GM23338 (cell line): ENCODE results near the gene PPP6R2. TPM values are rescaled to one million over a fixed set of nuclear protein-coding genes. Genes with fewer than 3 reads are reported as not detected.

Source experiments
- ATAC-seq: fragments of 200-7000 bp; cut with Tn5 transposase; 3 replicates; pipeline ENCODE4 v1.9.1; 2020
- DNase-seq: peaks from one replicate; pipeline ENCODE4 v3.0.0-alpha.2; 2015; ENCODE audit warnings: low spot score
- H2AFZ ChIP-seq: fragments of 200-600 bp; sonication (generic); 2 replicates; pipeline ENCODE4 v1.8.0; 2016; ENCODE audit warnings: antibody characterized with exemption, mild to moderate bottlenecking, moderate library complexity
- H3F3A ChIP-seq: fragments of 200-600 bp; sonication (generic); replicated peaks from 2 replicates; pipeline ENCODE4 v1.8.0; 2017; ENCODE audit warnings: antibody characterized with exemption, mixed run types, low read depth
- H3K27ac ChIP-seq: fragments of 200-600 bp; sonication (generic); 2 replicates; pipeline ENCODE4 v1.6.1; 2016; ENCODE audit warnings: low read depth
- H3K27me3 ChIP-seq: fragments of 200-600 bp; sonication (generic); 2 replicates; pipeline ENCODE4 v1.8.0; 2016; ENCODE audit warnings: mild to moderate bottlenecking, mixed run types, moderate library complexity; ENCODE audit not compliant: insufficient read depth
- H3K36me3 ChIP-seq: fragments of 200-600 bp; sonication (generic); 2 replicates; pipeline ENCODE4 v1.8.0; 2016; ENCODE audit warnings: mild to moderate bottlenecking; ENCODE audit not compliant: insufficient read depth
- H3K4me1 ChIP-seq: fragments of 200-600 bp; sonication (generic); 2 replicates; pipeline ENCODE4 v1.8.0; 2016; ENCODE audit warnings: mild to moderate bottlenecking, moderate library complexity; ENCODE audit not compliant: insufficient read depth
- H3K4me2 ChIP-seq: fragments of 200-600 bp; sonication (generic); 2 replicates; pipeline ENCODE4 v1.7.1; 2017; ENCODE audit warnings: mixed run types
- H3K4me3 ChIP-seq: fragments of 200-600 bp; sonication (generic); 2 replicates; pipeline ENCODE4 v1.6.1; 2016; ENCODE audit warnings: mixed run types
- H3K79me2 ChIP-seq: fragments of 200-600 bp; sonication (generic); replicated peaks from 2 replicates; pipeline ENCODE4 v1.8.0; 2017; ENCODE audit warnings: mild to moderate bottlenecking; ENCODE audit not compliant: insufficient read depth
- H3K9me2 ChIP-seq: fragments of 200-600 bp; sonication (generic); 2 replicates; pipeline ENCODE4 v1.8.0; 2017; ENCODE audit not compliant: insufficient read depth
- H4K20me1 ChIP-seq: fragments of 200-600 bp; sonication (generic); replicated peaks from 2 replicates; pipeline ENCODE4 v1.8.0; 2017; ENCODE audit warnings: mild to moderate bottlenecking; ENCODE audit not compliant: insufficient read depth
- H3K27ac Mint-ChIP-seq: 2 replicates; pipeline ENCODE4 v1.8.0; 2020; ENCODE audit warnings: inconsistent platforms, mild to moderate bottlenecking, moderate library complexity, mixed read lengths
- H3K27me3 Mint-ChIP-seq: 3 replicates; pipeline ENCODE4 v1.8.0; 2022; ENCODE audit warnings: low read depth, mild to moderate bottlenecking, moderate library complexity, mixed read lengths, inconsistent platforms; ENCODE audit not compliant: insufficient read depth, poor library complexity
- H3K36me3 Mint-ChIP-seq: 3 replicates; pipeline ENCODE4 v1.8.0; 2021; ENCODE audit warnings: low read depth, mild to moderate bottlenecking, inconsistent platforms, moderate library complexity, mixed read lengths
- H3K4me1 Mint-ChIP-seq: 3 replicates; pipeline ENCODE4 v1.8.0; 2020; ENCODE audit warnings: mild to moderate bottlenecking, inconsistent platforms, mixed read lengths
- H3K4me3 Mint-ChIP-seq: 3 replicates; pipeline ENCODE4 v1.8.0; 2021; ENCODE audit warnings: moderate library complexity, mild to moderate bottlenecking, inconsistent platforms, mixed read lengths
- H3K9me3 Mint-ChIP-seq: 3 replicates; pipeline ENCODE4 v1.8.0; 2020; ENCODE audit warnings: moderate library complexity, mild to moderate bottlenecking, inconsistent platforms, mixed read lengths
- CREB1 ChIP-seq: fragments of 250-450 bp; sonication (Bioruptor Pico); IDR thresholded peaks from 2 replicates; pipeline ENCODE4 v1.5.0; 2020; ENCODE audit warnings: low read depth, mild to moderate bottlenecking, moderate library complexity
- CTCF ChIP-seq, 2 experiments: fragments of 200-600 bp in 1 of 2; sonication (generic) in 1 of 2; conservative IDR thresholded peaks; 2 replicates each; pipeline versions ENCODE4 v1.5.1 to v1.6.1; 2016 to 2017; ENCODE audit warnings: antibody characterized with exemption in 2 of 2, low read depth in 2 of 2, mild to moderate bottlenecking in 2 of 2, moderate library complexity in 1 of 2
- ETS1 ChIP-seq: IDR thresholded peaks from 2 replicates; pipeline ENCODE4 v1.6.1; 2016; ENCODE audit warnings: antibody characterized with exemption
- EZH2 ChIP-seq: fragments of 200-600 bp; sonication (generic); IDR thresholded peaks from one replicate; pipeline ENCODE4 v1.8.0; 2017; ENCODE audit warnings: antibody characterized with exemption, mild to moderate bottlenecking, low read depth; ENCODE audit not compliant: unreplicated experiment
- EZH2phosphoT487 ChIP-seq: fragments of 200-600 bp; sonication (generic); IDR thresholded peaks from one replicate; pipeline ENCODE4 v1.8.1; 2018; ENCODE audit warnings: antibody characterized with exemption; ENCODE audit not compliant: unreplicated experiment
- JUNB ChIP-seq: IDR thresholded peaks from one replicate; pipeline ENCODE4 v1.6.1; 2016; ENCODE audit warnings: antibody characterized with exemption; ENCODE audit not compliant: unreplicated experiment
- NANOG ChIP-seq: IDR thresholded peaks from 2 replicates; pipeline ENCODE4 v1.6.1; 2016; ENCODE audit warnings: antibody characterized with exemption, borderline replicate concordance
- POLR2AphosphoS5 ChIP-seq: IDR thresholded peaks from 2 replicates; pipeline ENCODE4 v1.6.1; 2016; ENCODE audit warnings: antibody characterized with exemption, low read depth
- REST ChIP-seq: IDR thresholded peaks from one replicate; pipeline ENCODE4 v1.6.1; 2018; ENCODE audit warnings: antibody characterized with exemption; ENCODE audit not compliant: unreplicated experiment
- STAT1 ChIP-seq: IDR thresholded peaks from one replicate; pipeline ENCODE4 v1.6.1; 2016; ENCODE audit warnings: antibody characterized with exemption; ENCODE audit not compliant: unreplicated experiment
- ZNF114 ChIP-seq: fragments of 250-450 bp; sonication (Bioruptor Pico); IDR thresholded peaks from 2 replicates; pipeline ENCODE4 v1.5.0; 2020; ENCODE audit warnings: mild to moderate bottlenecking, moderate library complexity
- ZNF331 ChIP-seq: fragments of 250-450 bp; sonication (Bioruptor Pico); IDR thresholded peaks from 2 replicates; pipeline ENCODE4 v1.5.0; 2020; ENCODE audit warnings: low read depth, mild to moderate bottlenecking, moderate library complexity
- polyA plus RNA-seq: library from polyadenylated mRNA; unstranded; fragments of >200 nt; fragmentation: Nextera tagmentation; extraction: Ambion mirVana; gene quantifications from 2 replicates; pipeline ENCODE4 v1.2.1, GENCODE V29; 2016
- total RNA-seq: library from RNA; depleted of rRNA; stranded (reverse); fragments of >200 nt; shearing (Covaris generic); gene quantifications from 2 replicates; pipeline ENCODE4 v1.2.3, GENCODE V29; 2014

Gene PPP6R2
- total and polyA plus RNA-seq, 2 experiments from 2014 or later, result 11.9 to 45.8 TPM

DNA sequence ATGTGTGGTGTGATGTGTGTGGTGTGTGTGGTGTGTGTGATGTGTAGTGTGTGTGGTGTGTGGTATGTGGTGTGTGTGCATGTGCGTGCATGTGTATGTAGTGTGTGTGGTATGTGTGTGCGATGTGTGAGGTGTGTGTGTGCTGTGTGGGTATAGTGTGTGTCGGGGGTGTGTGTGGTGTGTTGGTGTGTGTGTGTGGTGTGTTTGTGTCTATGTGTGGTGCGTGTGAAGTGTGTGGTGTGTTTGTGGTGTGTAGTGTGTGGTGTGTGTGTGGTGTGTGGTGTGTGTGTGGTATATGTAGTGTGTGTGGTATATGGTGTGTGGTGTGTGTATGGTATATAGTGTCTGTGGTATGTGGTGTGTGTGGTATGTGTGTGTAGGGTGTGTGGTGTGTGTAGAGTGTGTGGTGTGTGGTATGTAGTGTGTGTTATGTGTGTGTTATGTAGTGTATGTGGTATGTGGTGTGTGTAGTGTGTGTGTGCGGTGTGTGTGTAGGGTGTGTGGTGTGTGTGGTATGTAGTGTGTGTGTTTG is 5.0 kb upstream of the PPP6R2 start (continued):
- TF ChIP-seq REST, result no peak
- TF ChIP-seq ETS1, result no peak
- TF ChIP-seq ZNF114 (CRISPR knock-in tag), result no peak
- no peak for TF ChIP-seq EZH2
- TF ChIP-seq EZH2phosphoT487, result no peak
- TF ChIP-seq CTCF (conservative IDR thresholded peaks at IDR 0.05; ENCODE audit: low read depth in 2 of 2), result no peak
- TF ChIP-seq ZNF331 (CRISPR knock-in tag), result no peak
- TF ChIP-seq POLR2AphosphoS5, result no peak
- TF ChIP-seq JUNB, result no peak
- no peak for TF ChIP-seq STAT1
- TF ChIP-seq CREB1 (CRISPR knock-in tag), result no peak

GRCh38 chr22:50338860-50339462 is 4.2 kb upstream of the PPP6R2 start:
- Mint-ChIP-seq H3K27ac (no peak overlapping the region), H3K9me3 (no peaks in the 10 kb centered on the region), H3K4me3 (no peak overlapping the region), H3K4me1 (peaks cover 2% of the 10 kb centered on the region; the same call in 1 of the 3 replicates), H3K36me3 (no peaks in the 10 kb centered on the region), H3K27me3 (peaks cover 8% of the 10 kb centered on the region)
- Histone ChIP-seq H3K9me2 (no peaks in the 10 kb centered on the region), H3K4me2 (no peak overlapping the region), H3K36me3 (no peaks in the 10 kb centered on the region), H3K4me3 (no peak overlapping the region), H3K4me1 (no peaks in the 10 kb centered on the region), H4K20me1 (no peaks in the 10 kb centered on the region), H2AFZ (no peak overlapping the region), H3K79me2 (no peaks in the 10 kb centered on the region), H3K27me3 (no peaks in the 10 kb centered on the region), H3K27ac (no peak overlapping the region), H3F3A (peaks cover 27% of the 10 kb centered on the region)
- no peak for ATAC-seq
- no peak for DNase-seq
- TF ChIP-seq ETS1 (no peak), NANOG (no peak), EZH2 (no peak), CTCF (conservative IDR thresholded peaks at IDR 0.05; ENCODE audit: low read depth in 2 of 2) (no peak), POLR2AphosphoS5 (no peak), JUNB (no peak), ZNF331 (CRISPR knock-in tag) (no peak)
